ENCODE measurements around the gene CDS2. TPM values are rescaled to one million over a fixed set of nuclear protein-coding genes. Genes with fewer than 3 reads are reported as not detected.

The CDS2 gene
- total RNA-seq, 4 donors from 2014 or later = 31.3 to 49.6 (median 38.4) TPM

GRCh38 chr20:5177071-5177470 is 50.3 kb downstream of the CDS2 start:
- no peak for TF ChIP-seq CTCF (IDR thresholded peaks at IDR 0.05; ENCODE audit: low read depth)

DNA sequence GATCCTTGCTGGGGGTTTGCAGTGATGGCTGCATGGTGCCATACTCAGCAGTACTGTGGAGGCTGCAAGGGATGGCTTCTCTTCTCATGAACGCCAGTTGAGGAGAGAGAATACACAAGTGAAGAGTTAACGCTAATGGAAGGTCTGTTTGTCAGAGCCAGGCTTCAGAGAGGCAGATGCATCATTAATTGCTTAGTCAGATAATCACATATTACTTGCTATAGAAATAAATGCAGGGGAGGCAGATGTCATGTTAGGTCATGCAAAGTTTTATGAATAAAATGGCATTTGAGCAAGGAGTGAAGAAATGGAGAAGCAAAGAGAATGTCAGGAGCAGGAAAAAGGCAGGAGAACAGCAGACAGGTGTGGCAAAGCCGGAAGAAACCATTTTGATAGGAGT is 51.2 kb downstream of the CDS2 start:
- no peak for TF ChIP-seq CTCF (IDR thresholded peaks at IDR 0.05; ENCODE audit: low read depth)

GRCh38 chr20:5180421-5180820 is 53.6 kb downstream of the CDS2 start:
- no peak for TF ChIP-seq CTCF (IDR thresholded peaks at IDR 0.05; ENCODE audit: low read depth)

- no peak for TF ChIP-seq CTCF (IDR thresholded peaks at IDR 0.05; ENCODE audit: low read depth)
Observed at GRCh38 chr20:5180933-5181332, 54.1 kb downstream of the CDS2 start.

- no peak for TF ChIP-seq CTCF (IDR thresholded peaks at IDR 0.05; ENCODE audit: low read depth)
Observed at GRCh38 chr20:5181492-5181891, 54.7 kb downstream of the CDS2 start.

- TF ChIP-seq CTCF (IDR thresholded peaks at IDR 0.05; ENCODE audit: low read depth) = no peak
Observed at GRCh38 chr20:5181958-5182357, 55.1 kb downstream of the CDS2 start.

- TF ChIP-seq CTCF (IDR thresholded peaks at IDR 0.05; ENCODE audit: low read depth) = no peak
Observed at GRCh38 chr20:5182615-5183254, 55.9 kb downstream of the CDS2 start.

All from subcutaneous adipose tissue (tissue), 4 donors.